Suprapubic skin (tissue), 4 donors: ENCODE results near the gene TRPV3.

Experiments
- EP300 ChIP-seq: sonication (generic); formaldehyde crosslinking; IDR thresholded peaks from one replicate; pipeline ENCODE4 v1.6.1; 2017; ENCODE audit warnings: antibody characterized with exemption
- POLR2A ChIP-seq, 2 donors: fragments of 450-650 bp; IDR thresholded peaks; one replicate each; pipeline ENCODE4 v1.6.1; 2017; ENCODE audit warnings: antibody characterized with exemption in 2 of 2, mild to moderate bottlenecking in 2 of 2, moderate library complexity in 2 of 2
- POLR2AphosphoS5 ChIP-seq, 3 donors: sonication (generic); formaldehyde crosslinking; IDR thresholded peaks; one replicate each; pipeline ENCODE4 v1.6.1; 2017; ENCODE audit warnings: antibody characterized with exemption in 3 of 3
- TF ChIP-seq, protein P1 (sequence below), 2 donors: fragments of 200-600 bp in 1 of 2; fragments of 450-650 bp in 1 of 2; sonication (generic) in 1 of 2; IDR thresholded peaks; one replicate each; pipeline ENCODE4 v1.5.1; 2016 to 2019; ENCODE audit warnings: antibody characterized with exemption in 2 of 2, mild to moderate bottlenecking in 1 of 2, moderate library complexity in 1 of 2

DNA sequence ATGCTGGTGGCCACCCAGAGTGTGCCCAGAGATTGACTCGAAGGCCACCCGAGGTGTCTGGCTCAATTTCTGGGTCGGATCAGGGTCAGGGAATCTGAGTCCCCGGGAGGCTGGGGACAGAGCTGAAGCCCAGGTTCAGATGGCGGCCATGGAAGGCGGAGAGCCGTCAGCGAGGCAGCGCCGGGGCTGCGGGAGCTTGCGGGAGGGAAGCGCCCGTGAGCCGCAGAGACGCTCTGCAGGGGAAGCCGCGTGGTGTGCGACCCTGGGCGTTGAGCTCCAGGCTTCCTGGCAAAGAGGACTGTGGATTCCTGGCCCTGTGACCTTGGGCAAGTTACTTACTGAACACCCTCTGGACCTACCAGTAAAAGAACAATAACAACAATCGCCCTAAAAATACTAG is 85.5 kb downstream of the TRPV3 start:
- TF ChIP-seq, protein P1, sequence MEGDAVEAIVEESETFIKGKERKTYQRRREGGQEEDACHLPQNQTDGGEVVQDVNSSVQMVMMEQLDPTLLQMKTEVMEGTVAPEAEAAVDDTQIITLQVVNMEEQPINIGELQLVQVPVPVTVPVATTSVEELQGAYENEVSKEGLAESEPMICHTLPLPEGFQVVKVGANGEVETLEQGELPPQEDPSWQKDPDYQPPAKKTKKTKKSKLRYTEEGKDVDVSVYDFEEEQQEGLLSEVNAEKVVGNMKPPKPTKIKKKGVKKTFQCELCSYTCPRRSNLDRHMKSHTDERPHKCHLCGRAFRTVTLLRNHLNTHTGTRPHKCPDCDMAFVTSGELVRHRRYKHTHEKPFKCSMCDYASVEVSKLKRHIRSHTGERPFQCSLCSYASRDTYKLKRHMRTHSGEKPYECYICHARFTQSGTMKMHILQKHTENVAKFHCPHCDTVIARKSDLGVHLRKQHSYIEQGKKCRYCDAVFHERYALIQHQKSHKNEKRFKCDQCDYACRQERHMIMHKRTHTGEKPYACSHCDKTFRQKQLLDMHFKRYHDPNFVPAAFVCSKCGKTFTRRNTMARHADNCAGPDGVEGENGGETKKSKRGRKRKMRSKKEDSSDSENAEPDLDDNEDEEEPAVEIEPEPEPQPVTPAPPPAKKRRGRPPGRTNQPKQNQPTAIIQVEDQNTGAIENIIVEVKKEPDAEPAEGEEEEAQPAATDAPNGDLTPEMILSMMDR (IDR thresholded peaks at IDR 0.05) = no peak
- TF ChIP-seq POLR2A (IDR thresholded peaks at IDR 0.05) = no peak
- TF ChIP-seq POLR2AphosphoS5 (IDR thresholded peaks at IDR 0.05) = no peak
- no peak for TF ChIP-seq EP300
